Activated effector memory CD4-positive, alpha-beta T cell treated with Interleukin-2 at 50 U/mL for 16 hours (primary cell): ENCODE data around the gene TPPP.
"Not testable (repeated sequence)": the region's sequence is repeated elsewhere in the genome, so short reads cannot be mapped to it uniquely, and the experiment has no call there.

Source experiments
- DNase-seq: peaks from one replicate; pipeline ENCODE4 v3.0.0-alpha.2; 2020

The TPPP gene

GRCh38 chr5:643811-644271, 49.3 kb downstream of the TPPP start:
- DNase-seq: no peak

GRCh38 chr5:643351-643801, 49.8 kb downstream of the TPPP start:
- DNase-seq: no peak

GRCh38 chr5:642481-642880, 50.7 kb downstream of the TPPP start:
- no peak for DNase-seq

- DNase-seq: no peak
Measured at GRCh38 chr5:641331-641765, 51.8 kb downstream of the TPPP start.

GRCh38 chr5:640461-641330, 52.5 kb downstream of the TPPP start:
- no peak for DNase-seq

- no peak for DNase-seq
Measured at GRCh38 chr5:639584-640213, 53.5 kb downstream of the TPPP start.

GRCh38 chr5:639253-639530, 54.0 kb downstream of the TPPP start:
- no peak for DNase-seq

GRCh38 chr5:638501-639252, 54.5 kb downstream of the TPPP start:
- DNase-seq: no peak

GRCh38 chr5:637581-638450, 55.3 kb downstream of the TPPP start:
- no peak for DNase-seq

- DNase-seq: no peak
Measured at GRCh38 chr5:636951-637350, 56.2 kb downstream of the TPPP start.

GRCh38 chr5:635306-636055, 57.7 kb downstream of the TPPP start:
- DNase-seq: no peak

GRCh38 chr5:634191-634590, 59.0 kb downstream of the TPPP start:
- no peak for DNase-seq

GRCh38 chr5:633501-633955, 59.6 kb downstream of the TPPP start:
- no peak for DNase-seq

GRCh38 chr5:628351-629205, 64.6 kb downstream of the TPPP start:
- DNase-seq: not testable (repeated sequence)

- DNase-seq: no peak
Measured at GRCh38 chr5:627840-628239, 65.3 kb downstream of the TPPP start.

- DNase-seq: no peak
Measured at GRCh38 chr5:626850-627249, 66.3 kb downstream of the TPPP start.

GRCh38 chr5:625516-625915, 67.6 kb downstream of the TPPP start:
- no peak for DNase-seq

- no peak for DNase-seq
Measured at GRCh38 chr5:624951-625230, 68.3 kb downstream of the TPPP start.

- no peak for DNase-seq
Measured at GRCh38 chr5:624118-624950, 68.8 kb downstream of the TPPP start.

GRCh38 chr5:623531-623930, 69.6 kb downstream of the TPPP start:
- no peak for DNase-seq
